COR-L47 (cell line): ENCODE data around the gene RAI1.

ENCODE experiments used
- DNase-seq: peaks from one replicate; lab custom pipeline; 2025; lab: John Stamatoyannopoulos, UW

The RAI1 gene

DNA sequence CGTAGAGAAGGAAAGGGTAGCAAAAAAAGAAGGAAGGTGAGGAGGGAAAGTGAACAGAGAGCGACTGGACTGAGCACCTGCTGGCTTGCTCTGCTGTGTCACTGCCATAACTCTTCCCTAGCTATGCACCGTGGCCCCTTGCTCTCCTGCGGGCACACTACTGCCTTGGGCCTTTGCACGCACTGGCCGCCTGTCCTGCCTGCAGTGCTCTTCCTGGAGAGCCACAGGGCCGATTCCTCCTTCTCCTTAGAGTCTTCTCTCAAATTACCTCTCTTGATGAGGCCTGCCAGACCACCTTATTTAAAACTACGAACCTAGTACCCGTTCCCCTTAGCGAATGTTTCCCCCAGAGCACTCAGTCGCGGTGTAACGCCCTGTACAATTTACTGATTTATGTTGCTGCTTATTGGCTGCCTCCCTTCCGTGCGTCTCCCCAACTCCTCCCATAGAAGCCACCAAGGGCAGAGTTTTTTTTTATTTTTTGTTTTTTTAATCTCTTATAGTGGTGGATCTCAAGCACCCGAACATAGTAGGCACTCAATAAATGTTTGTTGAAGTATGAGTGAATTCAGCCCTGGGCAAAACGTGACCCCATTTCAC, 70.3 kb downstream of the RAI1 start:
- no peak for DNase-seq

DNA sequence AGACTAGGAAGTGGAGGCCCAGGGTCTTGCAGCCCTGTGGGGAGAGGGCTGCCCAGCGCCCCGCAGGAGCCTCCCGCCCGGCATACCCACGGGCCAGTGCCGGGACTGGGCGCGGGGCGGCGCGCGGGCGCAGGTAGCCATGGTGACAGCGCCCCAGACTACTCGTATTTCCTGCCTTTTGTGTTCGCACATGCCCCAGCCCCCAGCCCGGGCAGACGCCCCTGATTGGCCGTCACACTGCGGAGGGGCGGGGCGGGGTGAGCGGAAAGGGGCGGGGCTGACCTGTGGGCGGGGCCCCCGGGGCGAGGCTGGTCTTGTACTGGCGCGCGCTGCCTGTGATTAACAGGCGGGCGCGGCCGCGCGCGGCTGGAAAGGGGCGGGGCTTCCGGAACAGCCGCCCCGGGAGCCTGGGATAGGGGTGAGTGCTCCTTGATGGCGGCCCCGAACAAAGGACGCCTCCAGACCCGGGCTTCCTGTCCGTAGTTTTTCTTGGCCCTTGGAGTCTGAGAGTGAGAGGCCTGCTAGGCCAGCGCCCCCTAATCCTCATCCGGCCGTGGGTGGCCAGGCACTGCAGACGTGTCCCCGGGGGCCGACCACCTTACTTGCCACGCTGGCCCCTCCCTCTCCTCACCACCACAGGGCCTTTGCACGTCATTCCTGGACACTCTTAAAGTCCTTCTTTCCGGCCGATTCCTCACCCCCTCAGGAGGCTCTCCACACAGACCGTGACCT, 71.0 kb downstream of the RAI1 start:
- DNase-seq: peak; percentile 73

DNA sequence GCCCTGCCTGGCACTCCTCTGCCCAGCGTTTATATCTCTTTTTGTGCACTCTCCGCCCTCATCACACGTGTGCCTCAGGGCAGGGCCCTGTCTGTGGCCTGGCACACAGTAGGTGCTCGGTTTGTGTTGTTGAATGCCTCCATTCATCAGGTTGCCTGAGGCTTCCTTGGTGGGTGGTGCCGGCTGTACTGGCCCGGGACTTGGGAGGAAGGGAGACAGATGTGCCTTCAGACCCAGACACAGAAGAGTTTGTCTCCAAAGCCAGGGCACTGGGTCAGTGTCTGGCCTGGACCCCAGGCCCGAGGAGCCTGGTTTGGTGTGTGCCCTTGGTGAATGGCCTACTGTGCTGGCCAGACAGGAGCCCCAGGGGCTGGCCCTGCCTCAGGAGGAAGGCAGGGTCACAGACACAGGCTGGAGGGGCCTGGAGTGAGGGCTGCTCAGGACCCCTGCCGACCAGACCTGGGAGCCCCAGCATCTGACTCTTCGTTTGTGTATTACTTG, 71.6 kb downstream of the RAI1 start:
- no peak for DNase-seq

DNA sequence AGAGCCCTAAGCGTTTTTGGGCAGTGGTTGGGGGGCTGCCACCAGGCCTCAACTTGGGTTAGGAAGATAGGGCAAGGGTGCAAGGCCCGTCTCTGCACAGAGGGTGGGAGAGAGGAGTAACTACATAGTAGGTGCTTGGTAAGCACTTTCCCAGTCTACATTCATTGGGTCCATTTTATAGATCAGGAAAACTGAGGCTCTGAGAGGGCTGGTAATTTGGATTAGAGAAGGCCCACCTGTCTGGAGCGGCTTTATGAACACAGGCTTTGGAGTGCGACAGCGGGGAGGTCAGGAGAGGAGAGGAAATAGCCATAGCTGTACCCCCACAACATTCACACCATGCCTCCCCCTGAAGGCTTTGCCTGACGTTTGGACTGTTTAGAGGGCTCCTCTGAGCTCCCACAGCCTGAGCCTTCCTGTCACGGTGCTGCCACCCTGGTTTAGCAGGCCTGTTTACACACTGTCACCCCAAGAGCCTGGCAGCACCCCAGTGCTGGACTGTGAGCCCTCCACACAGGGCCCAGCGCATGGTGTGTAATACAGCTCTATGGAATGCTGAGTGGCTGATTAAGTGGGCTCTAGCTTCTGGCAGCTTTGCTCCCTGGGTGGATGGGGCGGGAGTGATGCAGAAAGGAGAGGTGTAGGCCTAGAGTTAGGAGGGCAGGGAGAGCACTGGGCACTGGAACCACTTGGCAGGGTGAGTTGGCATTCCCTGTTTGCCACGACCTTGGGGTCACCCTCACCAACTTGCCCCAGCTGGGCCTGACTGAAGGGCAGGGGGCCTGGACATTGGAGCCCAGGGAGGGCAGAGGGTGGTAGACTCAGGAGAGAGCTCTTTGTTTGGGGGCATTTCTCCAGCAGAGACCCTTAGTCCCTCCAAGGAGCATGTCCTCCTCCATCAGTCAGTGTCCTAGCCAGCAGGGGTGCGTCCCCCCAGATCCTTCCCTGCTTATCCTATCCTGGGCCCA, 73.7 kb downstream of the RAI1 start:
- DNase-seq: no peak

DNA sequence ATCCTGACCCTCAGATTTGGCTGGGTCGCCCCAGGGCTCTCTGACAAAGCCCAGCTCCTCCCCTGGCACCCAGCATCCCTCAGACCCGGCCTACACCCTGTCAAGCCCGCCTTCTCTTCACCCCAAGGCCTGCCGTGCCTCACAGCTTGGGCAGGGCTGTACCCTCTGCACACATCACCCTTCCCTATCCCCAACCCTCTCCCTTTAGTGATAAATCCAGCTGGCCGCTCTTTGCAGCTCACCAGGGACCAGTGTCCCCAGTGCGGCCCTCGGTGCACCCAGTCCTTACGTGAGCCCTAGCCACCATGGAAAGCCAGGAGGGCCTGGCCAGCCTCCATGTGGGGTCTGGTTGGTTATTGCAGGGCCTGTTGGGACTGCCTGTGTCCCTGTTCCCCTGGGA, 74.5 kb downstream of the RAI1 start:
- DNase-seq: no peak

DNA sequence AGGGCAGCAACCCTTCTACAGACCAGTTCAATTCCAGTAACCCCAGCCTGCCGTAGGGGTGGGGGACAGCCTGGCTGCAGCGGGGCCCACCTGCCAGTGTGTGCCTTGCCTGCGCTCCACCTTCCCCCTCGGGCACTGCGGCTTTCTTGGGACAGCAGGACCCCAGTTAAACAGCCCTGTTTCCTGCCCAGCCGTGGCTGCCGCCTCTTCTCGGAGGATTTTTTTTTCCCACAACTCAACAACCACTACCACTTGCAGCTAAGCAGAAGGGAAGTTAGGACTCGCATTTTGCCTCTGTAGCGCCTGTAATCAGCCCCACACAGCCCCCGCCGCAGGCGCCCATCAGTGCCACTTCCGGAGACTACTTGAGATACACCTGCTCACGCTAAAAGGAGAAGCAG, 76.1 kb downstream of the RAI1 start:
- DNase-seq: no peak

DNA sequence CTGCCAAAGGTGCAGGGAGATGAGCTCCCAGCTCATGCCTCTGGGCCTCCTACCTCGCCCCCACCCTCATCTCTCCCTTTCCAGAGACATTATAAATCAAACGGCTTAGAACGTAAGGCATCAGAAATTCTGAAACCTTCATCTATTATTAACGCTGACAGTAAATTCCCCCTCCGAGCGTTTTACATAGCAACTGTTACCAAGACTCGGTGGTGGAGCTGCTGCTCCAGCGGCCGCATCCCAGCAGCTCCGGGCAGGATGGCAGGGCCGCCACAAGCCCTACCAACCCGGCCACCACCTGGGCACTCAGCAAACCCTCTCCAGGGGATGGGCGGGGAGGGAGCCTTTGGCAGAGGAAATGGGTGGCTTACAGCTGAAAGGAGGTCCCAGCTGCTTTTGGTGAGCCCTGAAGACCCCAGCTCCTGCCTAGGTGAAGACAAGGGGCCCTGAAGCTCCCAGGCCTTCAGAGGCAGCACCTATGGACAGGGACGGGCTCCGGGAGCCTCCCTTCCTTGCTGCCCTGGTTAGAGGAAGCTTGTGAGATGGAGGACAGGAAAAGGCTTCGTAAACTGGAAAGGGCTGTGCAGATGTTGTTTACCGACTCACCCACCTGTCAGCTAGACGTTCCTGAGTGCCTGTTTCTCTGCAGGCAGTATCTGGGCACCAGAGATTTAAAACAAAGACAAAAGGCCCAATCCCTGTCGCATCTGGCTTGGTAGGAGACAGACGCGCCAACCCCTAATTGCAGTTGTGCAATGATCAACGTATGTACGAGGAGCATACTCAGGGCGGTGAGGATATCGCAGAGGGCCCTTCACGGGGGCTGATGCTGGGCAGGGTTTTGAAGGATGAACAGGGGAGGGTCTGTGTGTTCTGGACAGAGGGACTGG, 76.9 kb downstream of the RAI1 start:
- DNase-seq: peak; percentile 52

DNA sequence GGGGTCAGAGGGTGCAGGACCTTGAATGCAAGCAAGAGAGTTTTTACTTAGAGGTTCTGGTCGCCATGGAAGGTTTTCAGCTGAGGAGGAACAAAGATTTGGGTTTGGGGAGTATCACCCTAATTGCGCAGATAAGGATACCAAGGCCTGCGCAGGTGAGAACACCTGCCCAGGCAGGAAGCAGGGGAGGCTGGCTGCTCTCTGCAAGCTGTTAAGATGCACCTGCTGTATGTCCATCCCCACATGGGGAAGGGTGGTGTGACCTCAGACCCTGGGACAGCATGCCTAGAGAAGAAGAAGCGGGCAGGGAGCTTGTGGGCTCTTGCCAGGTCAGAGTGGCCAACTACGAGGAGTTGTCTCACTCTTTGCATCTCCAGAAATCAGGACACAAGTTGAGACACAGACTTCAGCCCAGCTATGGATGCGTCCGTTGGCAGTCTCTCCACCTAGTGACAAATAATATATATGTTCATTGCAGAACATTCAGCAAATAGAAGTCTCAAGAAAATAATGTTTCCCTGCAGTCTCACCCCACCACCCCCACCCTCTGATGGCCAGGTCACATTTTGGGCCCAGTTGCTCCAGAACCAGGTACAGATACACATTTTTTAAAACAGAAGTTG, 77.8 kb downstream of the RAI1 start:
- DNase-seq: no peak

DNA sequence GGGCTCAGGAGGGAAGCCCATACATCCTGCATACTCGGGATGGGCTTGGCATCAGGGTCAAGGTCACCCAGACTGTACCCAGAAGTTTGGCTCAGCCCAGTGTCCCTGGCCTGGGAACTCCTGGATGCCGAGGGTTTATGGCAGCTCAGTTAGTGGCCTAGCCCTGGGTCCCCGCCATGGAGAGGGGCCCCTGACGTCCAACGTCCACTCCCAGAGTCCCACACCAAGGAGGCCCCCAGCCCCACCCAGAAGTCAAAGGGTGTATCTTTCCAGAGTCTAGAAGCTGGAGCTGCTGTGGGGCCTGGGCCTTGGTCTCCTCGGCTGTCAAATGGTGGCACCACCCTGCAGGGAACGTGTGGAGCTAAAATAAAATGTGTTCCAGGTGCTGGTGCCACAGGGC, 79.1 kb downstream of the RAI1 start:
- no peak for DNase-seq

DNA sequence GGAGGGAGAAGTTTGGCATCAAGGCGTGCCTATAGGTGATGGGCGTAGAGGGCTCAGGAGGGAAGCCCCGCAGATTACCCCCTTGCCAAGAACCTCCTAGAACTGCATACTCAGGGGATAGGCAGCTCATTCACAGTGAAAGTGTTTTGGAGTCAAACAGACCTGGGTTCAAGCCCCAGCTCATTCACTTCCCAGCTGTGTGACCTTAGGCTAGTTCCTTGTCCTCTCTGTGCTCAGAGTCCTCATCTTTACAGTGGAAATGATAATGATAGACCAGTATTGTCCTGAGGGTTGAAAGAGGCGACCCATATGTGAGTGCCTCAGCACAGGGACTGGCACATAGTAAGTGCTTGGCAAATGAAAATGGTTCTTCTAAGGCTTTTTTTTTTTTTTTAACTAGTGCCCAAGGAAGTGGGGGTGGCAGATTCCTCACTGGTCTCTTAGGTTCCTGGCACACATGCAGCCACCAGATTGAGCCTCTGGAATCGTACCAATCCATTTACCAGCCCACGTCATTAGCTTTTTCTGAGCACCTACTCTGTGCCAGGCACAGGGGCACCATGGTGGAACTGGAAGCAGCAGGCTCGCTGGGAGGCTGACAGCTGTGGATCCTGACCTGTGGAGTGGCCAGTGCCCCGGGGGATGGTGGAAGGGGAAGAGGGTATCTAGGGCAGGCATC, 79.8 kb downstream of the RAI1 start:
- DNase-seq: no peak

DNA sequence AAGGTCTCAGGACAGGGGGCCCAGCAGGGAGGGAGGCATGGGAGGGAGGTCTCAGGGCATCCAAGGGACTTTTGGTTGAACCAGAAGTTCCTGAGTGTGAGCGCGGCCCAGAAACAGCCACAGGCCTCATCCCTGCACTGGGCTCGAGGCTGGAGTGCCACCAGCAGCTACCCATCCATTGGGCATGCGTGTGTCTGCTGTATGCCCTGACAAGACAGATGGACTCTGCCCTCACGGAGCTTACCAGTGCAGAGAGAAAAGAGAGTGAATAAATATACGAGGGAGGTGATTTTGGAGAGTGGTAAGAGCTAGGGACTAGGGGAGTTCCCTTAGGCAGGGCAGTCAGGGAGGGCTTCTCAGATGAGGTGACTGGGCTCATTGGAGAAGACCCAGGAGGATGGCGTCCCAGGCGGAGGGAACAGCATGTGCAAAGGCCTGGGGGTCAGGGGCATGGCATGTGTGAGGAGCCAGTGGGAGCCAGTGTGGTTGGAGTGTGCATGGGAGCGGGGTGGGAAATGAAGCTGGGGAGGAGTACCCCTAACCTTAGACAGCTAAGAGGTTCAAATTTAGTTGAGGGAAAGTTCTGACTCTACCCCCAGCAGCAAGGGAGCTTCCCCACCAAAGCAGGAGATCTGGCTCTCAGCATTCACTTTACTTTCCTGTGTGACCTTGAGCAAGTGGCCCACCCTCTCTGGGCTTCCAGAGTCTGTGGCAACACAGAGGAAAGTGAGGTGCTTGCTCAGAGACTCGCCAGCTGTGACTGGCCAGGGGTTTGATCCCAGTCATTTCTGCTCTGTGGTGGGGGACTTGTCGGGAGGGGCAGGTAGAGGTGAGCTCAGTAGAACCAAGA, 80.9 kb downstream of the RAI1 start:
- no peak for DNase-seq

DNA sequence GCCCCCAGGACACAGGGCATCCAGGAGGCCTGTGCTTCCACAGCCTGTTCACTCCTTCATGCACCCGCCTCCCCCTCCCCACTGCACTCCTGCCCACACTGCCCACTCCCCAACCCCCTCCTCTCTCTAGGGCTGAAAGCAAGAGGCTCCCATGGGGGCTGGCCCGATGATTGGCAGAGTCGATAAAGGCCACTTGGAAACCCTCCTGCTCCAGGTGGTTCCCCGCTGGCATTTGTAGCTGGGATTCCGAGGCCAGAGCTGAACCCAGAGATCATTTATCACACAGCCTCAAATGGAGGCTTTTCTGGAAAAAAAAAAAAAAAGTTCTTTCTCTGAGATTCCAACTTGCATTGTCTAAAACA, 81.5 kb downstream of the RAI1 start:
- no peak for DNase-seq

DNA sequence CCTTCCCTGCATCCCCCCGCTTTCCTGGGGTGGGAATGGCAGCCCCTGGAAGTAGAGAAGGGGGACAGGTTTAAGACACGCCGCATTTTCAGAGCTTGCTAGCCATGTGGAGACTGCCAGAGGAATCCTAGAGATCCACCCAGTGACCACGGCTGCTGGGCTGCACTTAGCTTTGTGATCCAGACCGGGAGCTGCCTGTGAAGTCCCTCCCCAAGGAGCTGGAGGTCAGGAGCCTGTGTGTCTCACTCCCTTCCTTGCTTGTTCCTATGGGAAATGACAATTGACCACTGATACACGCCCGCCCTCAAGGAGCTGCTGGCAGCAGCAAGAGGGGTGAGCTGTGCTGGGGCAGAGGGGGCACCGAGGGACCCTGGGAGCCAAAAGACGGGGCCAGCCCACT, 81.9 kb downstream of the RAI1 start:
- no peak for DNase-seq

DNA sequence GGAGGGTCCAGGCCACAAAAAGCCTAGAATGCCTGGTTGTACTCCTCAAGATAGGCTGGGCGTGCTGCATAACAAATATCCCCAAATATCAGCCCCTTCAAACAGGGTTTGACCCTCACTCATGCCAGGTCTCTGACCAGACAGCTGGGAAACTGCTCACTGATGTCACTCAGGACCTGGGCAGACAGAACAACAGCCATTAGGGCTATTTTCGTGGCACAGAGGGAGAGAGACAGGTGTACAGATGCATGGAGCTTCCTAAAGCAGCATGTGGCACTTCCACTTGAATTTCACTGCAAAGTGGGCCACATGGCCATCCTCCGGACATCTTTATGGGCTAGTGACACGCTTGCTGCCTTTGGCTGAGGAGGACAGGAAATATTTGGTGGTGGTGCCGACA, 82.5 kb downstream of the RAI1 start:
- no peak for DNase-seq

DNA sequence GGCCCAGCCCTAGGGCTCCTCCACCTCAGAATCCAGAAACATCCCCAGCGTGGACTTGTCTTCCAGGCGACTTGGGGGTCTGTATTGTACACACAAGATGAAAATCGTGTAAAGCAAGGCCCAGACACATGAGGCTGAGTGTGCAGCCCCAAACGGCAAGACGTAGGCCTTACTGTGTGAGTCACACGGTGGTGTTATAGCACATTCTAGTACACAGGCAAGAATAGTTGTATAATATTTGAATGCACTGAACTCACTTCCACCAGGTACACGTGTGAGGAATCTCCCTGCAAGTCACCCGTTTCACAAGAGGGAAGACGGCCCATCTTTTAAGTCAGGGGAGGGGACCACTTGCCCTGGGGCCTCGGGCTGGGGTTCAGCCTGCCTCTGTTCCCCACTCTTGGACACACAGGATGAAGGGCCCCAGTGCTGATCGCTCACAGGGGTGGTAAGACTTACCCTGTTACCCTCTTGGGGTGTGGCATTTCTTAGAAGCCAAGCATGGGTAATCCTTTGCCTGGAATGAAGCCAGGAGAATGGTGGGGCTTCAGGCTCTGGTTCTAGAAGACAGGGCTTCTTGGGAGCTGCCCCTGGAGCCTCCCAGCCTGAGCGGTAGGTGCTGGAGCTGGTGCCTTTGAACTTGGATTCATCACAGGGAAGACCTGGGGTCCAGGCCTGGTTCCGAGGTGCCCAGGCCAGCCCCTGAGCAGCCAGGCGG, 84.3 kb downstream of the RAI1 start:
- DNase-seq: no peak

DNA sequence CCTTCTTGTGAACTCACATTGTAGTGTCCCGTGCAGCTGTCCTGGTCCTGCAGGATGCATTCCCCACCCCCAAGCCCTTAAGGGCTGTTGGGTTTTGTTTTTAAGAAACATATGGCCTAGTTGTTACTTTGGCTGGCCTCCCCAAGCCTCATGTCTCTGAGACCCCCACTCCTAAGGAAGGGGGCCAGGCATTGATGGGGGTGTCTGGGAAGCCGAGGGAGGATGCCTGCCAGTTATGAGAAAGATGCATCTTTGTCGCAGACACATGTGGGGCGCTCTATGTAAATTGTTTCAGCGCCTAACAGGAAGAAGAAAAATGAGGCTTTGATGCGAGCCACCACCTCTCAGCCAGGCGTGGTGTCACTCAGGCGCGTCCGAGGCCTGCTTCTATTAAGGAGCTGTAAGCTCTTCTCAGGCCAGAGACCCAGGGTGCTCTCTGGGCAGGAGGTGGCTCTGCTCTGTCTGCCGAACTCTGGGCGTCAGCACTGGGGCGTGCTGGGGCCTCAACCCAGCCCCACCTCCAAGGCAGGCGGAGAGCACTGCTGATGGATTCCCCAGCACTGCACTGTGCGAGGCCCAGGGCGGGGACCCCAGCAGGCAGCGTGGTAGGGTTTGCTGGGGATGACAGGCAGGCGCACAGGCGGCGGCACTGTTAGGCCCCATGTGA, 85.0 kb downstream of the RAI1 start:
- DNase-seq: no peak

DNA sequence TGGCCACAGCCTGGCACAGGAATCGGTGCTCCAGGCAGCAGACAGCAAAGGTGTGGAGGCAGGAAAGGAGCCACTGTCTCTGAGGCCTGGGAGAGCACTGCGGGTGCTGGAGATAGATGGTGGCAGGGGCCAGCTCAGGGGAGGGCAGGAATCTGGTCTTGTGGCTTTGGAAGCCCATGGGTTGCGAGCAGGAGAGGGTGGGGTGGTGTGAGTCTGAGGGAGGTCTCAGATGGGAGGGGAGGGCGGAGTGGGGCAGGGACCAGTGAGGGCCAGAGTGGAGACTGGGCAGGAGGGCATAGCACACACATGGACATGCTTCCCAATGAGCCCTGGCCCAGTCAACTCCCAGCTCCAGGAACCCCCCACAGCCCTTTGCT, 85.5 kb downstream of the RAI1 start:
- DNase-seq: no peak

DNA sequence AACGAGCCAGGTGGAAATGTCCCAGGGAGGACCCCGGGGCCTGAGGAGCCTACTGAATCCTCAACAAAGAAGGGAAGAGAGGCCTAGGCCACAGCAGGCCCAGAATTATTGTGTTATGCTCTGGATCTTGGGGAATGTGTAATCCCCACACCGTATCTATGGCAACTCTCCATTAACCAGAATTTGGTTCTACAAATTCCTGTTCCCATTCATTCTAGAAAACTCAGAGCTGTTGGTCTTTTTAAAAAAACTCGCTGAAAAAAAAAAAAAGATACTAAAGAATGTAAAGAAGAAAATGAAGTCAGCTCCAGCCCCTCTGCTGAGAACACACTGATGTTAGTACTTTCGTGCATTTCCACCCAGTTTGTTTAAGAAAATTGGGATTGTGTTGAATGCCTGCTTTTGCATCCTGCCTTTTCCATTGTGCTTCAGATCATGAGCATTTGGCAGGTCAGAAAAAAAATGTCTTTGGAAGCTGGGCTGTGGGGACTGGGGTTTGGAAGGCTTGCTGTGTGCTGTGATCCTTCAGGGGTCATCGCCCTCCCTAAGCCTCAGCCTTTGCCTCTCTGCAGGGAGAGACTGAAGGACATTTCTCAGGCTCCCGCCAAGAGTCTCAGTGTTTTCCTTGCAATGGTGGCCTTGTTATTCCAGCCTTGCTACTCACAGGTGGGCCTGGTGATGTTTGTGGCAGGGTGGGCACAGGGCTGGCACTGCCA, 86.1 kb downstream of the RAI1 start:
- no peak for DNase-seq
